NCI-H2171 (cell line): ENCODE results near the gene CHGA.

Experiments
- DNase-seq: peaks from one replicate; lab custom pipeline; 2025; lab: John Stamatoyannopoulos, UW

The CHGA gene

GRCh38 chr14:92930737-92931602 lies 8.0 kb downstream of the CHGA start:
- DNase-seq: no peak

DNA sequence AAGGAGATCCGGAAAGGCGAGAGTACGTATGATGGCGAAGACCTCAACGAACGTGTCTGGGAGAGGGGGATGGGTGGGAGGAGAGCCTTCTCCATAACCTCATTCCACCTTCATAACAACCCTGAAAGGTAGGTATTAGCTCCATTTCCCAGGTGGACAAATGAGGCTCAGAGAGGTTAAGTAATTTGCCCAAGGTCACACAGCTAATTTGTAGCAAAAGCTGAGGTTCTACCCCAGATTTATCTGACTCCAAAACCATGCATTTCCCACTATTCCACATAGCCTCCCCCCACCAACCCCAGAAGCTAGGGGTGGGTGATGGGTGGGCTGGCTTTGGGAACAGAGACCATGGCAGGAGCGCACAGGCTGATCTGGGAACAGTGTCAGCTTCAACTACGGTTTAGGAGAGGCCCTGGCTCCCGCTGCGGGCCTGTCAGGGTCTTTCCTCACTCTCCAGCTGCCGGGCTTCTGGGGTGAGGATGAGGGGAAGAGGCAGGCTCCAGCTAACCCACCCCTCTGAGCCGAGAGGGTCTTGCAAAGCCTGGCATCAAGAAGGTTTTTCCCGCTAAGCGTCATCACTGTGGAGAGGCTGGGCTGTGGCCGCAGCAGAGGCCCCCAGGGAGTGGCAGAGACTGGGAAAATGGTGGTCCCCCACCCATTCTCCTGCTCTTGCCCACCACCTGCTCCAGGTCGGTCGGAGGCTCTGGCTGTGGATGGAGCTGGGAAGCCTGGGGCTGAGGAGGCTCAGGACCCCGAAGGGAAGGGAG lies 8.9 kb downstream of the CHGA start:
- no peak for DNase-seq

GRCh38 chr14:92932448-92933395 lies 9.8 kb downstream of the CHGA start:
- DNase-seq: no peak

DNA sequence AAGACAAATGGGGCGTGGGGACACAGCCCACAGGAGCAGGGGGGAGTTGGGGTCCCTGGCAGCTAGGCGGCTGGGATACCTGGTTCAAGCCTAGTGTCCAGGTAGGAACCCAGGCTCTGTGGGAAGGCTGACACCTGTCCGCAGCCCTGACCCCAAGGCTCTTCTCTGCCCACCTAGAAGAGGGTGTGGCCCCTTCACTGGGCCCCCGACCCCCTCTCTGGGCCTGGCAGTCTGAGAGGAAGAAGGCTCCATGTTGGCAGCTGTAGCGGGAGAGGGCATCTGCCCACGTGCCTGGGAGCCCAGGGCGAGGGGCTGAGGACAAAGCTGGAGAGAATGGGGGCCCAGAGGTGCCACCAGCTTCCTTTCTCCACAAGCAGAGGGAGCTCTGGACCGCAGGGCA lies 10.5 kb downstream of the CHGA start:
- no peak for DNase-seq

DNA sequence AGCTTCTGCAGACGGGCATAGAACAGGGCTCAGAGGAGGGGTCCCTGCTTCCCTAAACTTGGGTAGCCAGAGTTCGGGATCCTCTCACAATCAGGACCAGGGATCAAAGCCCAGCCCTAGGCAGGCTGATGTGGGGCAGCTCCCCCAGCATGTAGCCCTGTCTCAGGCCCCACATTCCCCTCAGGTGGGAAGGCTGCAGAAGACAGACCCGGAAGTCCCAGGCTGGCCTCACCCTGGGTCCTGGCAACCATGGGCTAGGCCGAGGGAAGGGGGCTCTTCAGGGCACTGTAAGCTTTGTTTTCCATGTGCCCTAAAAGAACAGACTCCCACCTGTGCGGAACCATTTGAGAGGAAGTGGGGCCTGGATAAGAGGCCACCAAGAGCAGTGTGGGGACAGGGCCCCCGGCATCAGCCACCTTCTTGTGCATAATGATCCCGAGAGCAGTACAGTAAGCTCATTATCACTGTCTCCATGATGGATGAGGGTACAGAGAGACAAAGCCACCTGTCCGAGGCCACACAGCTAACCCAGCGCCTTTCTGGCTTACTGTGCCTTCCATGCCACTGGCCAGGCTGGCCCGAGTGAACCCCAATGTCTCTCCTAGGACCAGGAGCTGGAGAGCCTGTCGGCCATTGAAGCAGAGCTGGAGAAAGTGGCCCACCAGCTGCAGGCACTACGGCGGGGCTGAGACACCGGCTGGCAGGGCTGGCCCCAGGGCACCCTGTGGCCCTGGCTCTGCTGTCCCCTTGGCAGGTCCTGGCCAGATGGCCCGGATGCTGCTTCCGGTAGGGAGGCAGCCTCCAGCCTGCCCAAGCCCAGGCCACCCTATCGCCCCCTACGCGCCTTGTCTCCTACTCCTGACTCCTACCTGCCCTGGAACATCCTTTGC lies 11.5 kb downstream of the CHGA start:
- no peak for DNase-seq

DNA sequence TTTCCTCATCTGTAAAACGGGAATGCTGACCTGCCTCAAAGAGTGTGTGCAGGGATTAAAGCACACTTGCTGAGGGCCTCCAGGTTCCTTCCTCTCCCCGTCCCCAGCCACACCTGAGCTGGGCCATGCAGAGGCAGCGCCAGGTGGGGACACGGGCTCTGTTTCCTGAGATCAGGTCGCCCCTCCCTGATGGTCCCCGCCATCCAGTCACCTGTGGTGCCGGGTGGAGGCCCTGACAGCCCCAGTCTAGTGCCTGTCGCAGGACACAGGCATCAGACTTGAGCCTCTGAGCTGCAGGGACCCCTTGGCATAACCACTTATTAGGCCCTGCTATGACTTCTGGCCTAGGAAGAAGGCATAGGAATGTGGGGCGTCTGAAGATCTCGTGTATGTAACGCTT lies 12.5 kb downstream of the CHGA start:
- DNase-seq: no peak

GRCh38 chr14:92936085-92936484 lies 13.1 kb downstream of the CHGA start:
- no peak for DNase-seq

DNA sequence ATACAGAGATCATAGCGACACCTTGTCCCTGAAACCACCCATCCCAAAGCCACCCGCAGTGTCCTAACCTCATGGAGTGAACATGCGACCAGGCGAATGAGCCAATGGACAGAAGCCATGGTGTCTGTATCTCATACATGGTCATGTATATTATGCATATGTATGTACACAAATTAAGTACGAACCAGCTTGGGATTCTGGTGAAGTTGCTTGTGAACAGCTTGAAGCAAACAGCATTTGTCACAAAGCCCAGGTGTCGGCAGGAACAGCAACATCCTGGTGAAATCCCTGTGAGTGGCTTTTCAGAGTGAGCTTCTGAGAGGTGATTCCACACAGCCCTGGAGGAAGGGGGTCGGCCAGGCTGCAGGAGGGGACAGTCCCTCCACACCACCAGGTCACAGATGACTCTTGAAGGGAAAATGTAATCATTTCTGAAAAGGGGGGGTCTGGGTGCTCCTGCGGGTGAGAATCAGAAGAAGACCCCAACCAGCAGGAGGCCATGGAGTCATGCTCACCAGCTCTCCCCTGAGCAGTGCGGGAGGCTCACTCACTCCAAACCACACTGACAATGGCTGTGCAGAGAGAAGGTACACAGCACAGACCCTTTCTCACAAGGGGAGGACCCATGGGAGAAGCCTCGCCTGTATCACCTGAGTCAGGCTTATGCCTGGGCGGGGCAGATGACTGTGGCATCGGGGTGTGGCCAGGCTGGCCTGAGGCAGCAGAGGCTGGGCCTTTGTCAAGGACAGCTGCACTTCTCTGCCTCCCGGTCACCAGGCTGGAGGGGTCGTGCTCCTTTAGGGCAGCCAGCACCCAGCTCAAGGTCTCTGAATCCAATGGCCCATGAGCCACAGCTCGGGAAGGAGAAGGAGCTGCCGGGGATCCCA lies 14.3 kb downstream of the CHGA start:
- peak; percentile 16 for DNase-seq

GRCh38 chr14:92938235-92938875 lies 15.4 kb downstream of the CHGA start:
- peak; percentile 88 for DNase-seq

GRCh38 chr14:92938890-92939671 lies 16.1 kb downstream of the CHGA start:
- DNase-seq: no peak

GRCh38 chr14:92939699-92940098 lies 16.7 kb downstream of the CHGA start:
- no peak for DNase-seq

DNA sequence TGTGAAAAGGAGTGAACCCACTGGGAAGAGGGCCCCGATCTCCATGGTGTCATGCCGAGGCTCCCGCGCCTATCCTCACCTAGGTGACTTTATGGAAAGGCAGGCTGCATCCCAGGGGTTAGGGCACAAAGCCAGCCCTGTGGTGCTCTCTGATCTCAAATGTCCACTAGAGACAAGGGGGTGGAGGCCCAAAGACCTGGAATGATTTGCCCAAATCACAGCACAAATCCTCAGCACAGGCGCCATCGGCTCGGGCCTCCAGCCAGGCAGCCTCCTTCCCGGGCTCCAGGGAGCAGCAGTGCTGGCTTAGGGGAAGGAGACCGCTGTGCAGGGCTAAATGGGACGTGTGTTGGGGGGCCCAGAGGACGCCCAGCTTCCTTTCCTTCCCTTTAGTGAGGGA lies 17.6 kb downstream of the CHGA start:
- DNase-seq: no peak

- DNase-seq: no peak
Measured at GRCh38 chr14:92941531-92941930, 18.6 kb downstream of the CHGA start.

DNA sequence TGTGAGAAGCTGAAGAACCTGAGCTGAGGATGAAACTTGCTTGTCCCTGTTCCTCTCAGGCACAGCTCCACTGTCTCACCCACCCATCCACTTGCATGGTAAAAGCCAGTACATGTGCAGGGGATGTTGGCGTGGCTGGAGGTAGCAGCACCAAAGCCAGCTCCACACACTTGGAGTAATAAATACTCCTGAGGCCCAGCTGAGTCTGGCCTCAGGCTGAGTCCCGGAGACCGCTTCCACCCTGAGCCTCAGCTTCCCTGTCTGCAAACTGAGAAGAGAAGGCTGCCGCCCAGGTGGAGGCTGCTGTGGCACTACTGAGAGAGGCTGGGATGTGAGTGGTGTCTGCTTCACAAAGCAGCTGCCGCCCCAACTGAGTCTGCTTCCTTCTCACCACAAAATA lies 19.2 kb downstream of the CHGA start:
- no peak for DNase-seq

DNA sequence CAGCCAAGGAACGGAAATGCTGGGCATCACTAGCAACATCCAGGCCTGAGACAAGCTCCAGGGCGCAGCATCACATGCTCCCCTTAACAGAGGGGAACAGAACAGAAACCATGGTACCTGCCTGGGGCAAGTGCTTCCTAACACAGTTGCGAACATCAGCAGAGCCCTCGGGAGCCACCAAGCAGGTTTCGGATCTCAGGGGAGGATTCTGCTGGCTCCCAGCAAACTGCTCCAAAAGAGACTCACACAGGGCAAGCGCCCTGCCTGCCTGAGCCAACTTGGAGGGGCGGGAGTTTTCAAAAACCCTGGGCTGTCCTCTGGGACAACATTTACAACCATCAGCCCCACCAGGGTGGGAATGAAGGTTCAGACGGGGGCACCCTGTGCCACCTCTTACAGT lies 19.6 kb downstream of the CHGA start:
- DNase-seq: no peak

- no peak for DNase-seq
Measured at GRCh38 chr14:92942976-92943710, 20.2 kb downstream of the CHGA start.

DNA sequence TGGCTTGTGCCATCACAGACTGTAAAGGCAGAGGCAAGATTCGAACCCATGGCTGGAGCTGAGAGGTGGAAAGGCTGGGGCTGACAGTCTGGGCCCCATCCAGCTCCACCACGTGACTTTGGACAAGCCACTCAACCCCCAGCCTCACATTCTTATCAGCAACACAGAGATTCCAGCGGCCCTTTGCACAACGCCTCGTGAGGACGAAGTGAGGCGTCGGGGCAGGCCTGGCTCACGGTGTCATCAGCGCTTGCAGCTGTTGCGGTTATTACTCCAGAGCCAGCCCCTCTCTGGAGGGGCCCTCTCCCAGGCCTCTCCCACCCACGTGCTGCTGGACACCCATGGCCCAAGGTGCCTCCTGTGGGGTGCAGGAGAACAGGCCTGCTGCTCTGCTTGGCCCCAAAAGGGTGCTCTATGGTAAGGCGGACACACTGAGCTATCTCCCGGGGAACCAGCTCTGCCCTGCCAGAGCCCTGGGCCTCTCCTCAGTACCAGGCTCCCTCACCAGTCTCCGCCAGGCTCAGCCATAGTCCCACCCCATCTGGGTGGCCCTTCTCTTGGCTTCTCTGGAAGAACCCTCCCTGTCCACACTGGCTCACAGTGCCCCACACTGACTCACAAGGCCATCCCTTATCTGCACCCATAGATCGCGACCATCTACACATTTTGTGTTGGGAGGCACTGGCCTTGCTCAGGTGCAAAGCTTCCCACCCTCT lies 21.1 kb downstream of the CHGA start:
- DNase-seq: no peak
